Fibroblast of lung (primary cell): ENCODE measurements around the gene GLCCI1. TPM values are rescaled to one million over a fixed set of nuclear protein-coding genes. Genes with fewer than 3 reads are reported as not detected.

Experiments
- DNase-seq, 2 donors: peaks; one replicate each; pipeline versions ENCODE4 v3.0.0 to v3.0.0-alpha.2; 2010; ENCODE audit warnings: low read depth in 2 of 2
- H2AFZ ChIP-seq: 2 replicates; pipeline ENCODE4 v1.5.1; 2012; ENCODE audit warnings: low read length, control low read depth, inconsistent platforms
- H3K27ac ChIP-seq: 2 replicates; pipeline ENCODE4 v1.5.1; 2011; ENCODE audit warnings: low read length, control low read depth; ENCODE audit not compliant: insufficient read depth
- H3K27me3 ChIP-seq: 2 replicates; pipeline ENCODE4 v1.5.1; 2011; ENCODE audit warnings: mild to moderate bottlenecking, low read length; ENCODE audit not compliant: control insufficient read depth, insufficient read depth
- H3K36me3 ChIP-seq: 2 replicates; pipeline ENCODE4 v1.5.1; 2011; ENCODE audit warnings: low read length; ENCODE audit not compliant: control insufficient read depth, insufficient read depth
- H3K4me1 ChIP-seq: 2 replicates; pipeline ENCODE4 v1.5.1; 2011; ENCODE audit warnings: low read length; ENCODE audit not compliant: control insufficient read depth, insufficient read depth; ENCODE audit errors: extremely low read depth
- H3K4me2 ChIP-seq: 2 replicates; pipeline ENCODE4 v1.5.1; 2011; ENCODE audit warnings: low read length, control low read depth; ENCODE audit not compliant: insufficient read depth; ENCODE audit errors: extremely low read depth
- H3K4me3 ChIP-seq, 4 experiments: fragments of 200-600 bp in 1 of 4; sonication (generic) in 1 of 4; replicated peaks in 1 of 4; 2 replicates each; pipeline ENCODE4 v1.5.1; 2011 to 2016; ENCODE audit warnings: low read length in 4 of 4, low read depth in 3 of 4, mild to moderate bottlenecking in 3 of 4, control low read depth in 2 of 4, inconsistent platforms in 1 of 4, mixed read lengths in 1 of 4; ENCODE audit not compliant: insufficient read depth in 1 of 4; ENCODE audit errors: control extremely low read depth in 1 of 4
- H3K79me2 ChIP-seq: 2 replicates; pipeline ENCODE4 v1.5.1; 2012; ENCODE audit warnings: mild to moderate bottlenecking, low read length, inconsistent platforms; ENCODE audit not compliant: control insufficient read depth, insufficient read depth
- H3K9ac ChIP-seq: 2 replicates; pipeline ENCODE4 v1.5.1; 2011; ENCODE audit warnings: mild to moderate bottlenecking, low read length, control low read depth; ENCODE audit not compliant: insufficient read depth
- H3K9me3 ChIP-seq: 2 replicates; pipeline ENCODE4 v1.5.1; 2012; ENCODE audit warnings: low read depth, low read length; ENCODE audit not compliant: control insufficient read depth, insufficient read depth
- H4K20me1 ChIP-seq: 2 replicates; pipeline ENCODE4 v1.5.1; 2011; ENCODE audit warnings: low read length; ENCODE audit not compliant: control insufficient read depth, insufficient read depth; ENCODE audit errors: extremely low read depth
- EZH2 ChIP-seq: IDR thresholded peaks from 2 replicates; pipeline ENCODE4 v1.5.1; 2012; ENCODE audit warnings: low read length, control low read depth, mild to moderate bottlenecking; ENCODE audit errors: missing control alignments
- polyA plus RNA-seq, 2 donors: library from polyadenylated mRNA; depleted of rRNA in 1 of 2; stranded (reverse) in 1 of 2; unstranded in 1 of 2; fragments of >200 nt; gene quantifications; 2 replicates each; pipeline ENCODE4 v1.2.1, GENCODE V29; 2011 to 2012; ENCODE audit warnings: missing spikeins in 1 of 2
- total RNA-seq: library from RNA; depleted of rRNA; stranded (reverse); fragments of >200 nt; gene quantifications from 2 replicates; pipeline ENCODE4 v1.2.1, GENCODE V29; 2014
- TF ChIP-seq, protein P1 (sequence below), 2 donors: IDR thresholded peaks in 1 of 2; conservative IDR thresholded peaks in 1 of 2; 1 replicate in 1 of 2; 2 replicates in 1 of 2; pipeline ENCODE4 v1.5.1; 2011 to 2012; ENCODE audit warnings: low read length in 2 of 2, control low read depth in 1 of 2, inconsistent platforms in 1 of 2, low read depth in 1 of 2, mild to moderate bottlenecking in 1 of 2

Gene GLCCI1
- total and polyA plus RNA-seq, 2 donors (not counting 1 experiment from before 2014, with no cell fraction given) = 4.4 to 8.3 TPM

GRCh38 chr7:8022628-8023027 is 54.0 kb downstream of the GLCCI1 start:
- H3K9ac ChIP-seq = no peak overlapping the region
- no peaks in the 10 kb centered on the region for H3K4me1 ChIP-seq
- TF ChIP-seq, protein P1, sequence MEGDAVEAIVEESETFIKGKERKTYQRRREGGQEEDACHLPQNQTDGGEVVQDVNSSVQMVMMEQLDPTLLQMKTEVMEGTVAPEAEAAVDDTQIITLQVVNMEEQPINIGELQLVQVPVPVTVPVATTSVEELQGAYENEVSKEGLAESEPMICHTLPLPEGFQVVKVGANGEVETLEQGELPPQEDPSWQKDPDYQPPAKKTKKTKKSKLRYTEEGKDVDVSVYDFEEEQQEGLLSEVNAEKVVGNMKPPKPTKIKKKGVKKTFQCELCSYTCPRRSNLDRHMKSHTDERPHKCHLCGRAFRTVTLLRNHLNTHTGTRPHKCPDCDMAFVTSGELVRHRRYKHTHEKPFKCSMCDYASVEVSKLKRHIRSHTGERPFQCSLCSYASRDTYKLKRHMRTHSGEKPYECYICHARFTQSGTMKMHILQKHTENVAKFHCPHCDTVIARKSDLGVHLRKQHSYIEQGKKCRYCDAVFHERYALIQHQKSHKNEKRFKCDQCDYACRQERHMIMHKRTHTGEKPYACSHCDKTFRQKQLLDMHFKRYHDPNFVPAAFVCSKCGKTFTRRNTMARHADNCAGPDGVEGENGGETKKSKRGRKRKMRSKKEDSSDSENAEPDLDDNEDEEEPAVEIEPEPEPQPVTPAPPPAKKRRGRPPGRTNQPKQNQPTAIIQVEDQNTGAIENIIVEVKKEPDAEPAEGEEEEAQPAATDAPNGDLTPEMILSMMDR (conservative IDR thresholded peaks at IDR 0.05 in 1 of 2, IDR thresholded peaks at IDR 0.05 in 1 of 2; ENCODE audit: low read depth in 1 of 2, low read length in 2 of 2) = no peak
- H3K9me3 ChIP-seq = no peaks in the 10 kb centered on the region
- no peak overlapping the region for H3K27ac ChIP-seq
- H3K4me3 ChIP-seq = no peak overlapping the region
- no peaks in the 10 kb centered on the region for H4K20me1 ChIP-seq
- no peak overlapping the region for H2AFZ ChIP-seq
- no peaks in the 10 kb centered on the region for H3K79me2 ChIP-seq
- H3K27me3 ChIP-seq = no peaks in the 10 kb centered on the region
- no peak overlapping the region for H3K4me2 ChIP-seq
- H3K36me3 ChIP-seq = no peaks in the 10 kb centered on the region
- DNase-seq = no peak

DNA sequence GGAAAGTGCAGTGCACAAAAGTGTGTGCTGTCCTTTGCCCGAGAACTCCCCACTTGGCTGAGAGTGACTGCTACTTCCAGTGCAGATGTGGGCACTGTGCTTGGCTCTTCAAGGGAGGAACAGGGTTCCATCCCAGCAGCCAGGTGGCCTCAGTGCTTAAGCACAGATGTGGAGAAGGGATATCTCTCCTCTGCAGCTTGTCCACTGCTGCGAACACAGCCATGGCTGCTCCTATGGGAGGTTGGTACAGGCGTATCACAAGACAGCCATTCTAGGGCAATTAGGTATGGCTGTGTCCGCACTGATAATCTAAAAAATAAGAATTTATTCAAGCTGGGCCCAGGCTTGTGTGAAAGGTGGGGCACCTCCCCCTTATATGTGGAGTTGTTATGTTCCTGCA is 66.6 kb downstream of the GLCCI1 start:
- no peak for DNase-seq
- no peak overlapping the region for H3K4me3 ChIP-seq
- H3K4me2 ChIP-seq = no peak overlapping the region
- TF ChIP-seq, protein P1 (conservative IDR thresholded peaks at IDR 0.05 in 1 of 2, IDR thresholded peaks at IDR 0.05 in 1 of 2; ENCODE audit: low read depth in 1 of 2, low read length in 2 of 2) = no peak
- TF ChIP-seq EZH2 = no peak
- H2AFZ ChIP-seq = no peak overlapping the region
- no peaks in the 10 kb centered on the region for H3K27me3 ChIP-seq
- H3K9ac ChIP-seq = no peak overlapping the region
- H3K9me3 ChIP-seq = no peaks in the 10 kb centered on the region
- no peaks in the 10 kb centered on the region for H3K36me3 ChIP-seq
- no peaks in the 10 kb centered on the region for H4K20me1 ChIP-seq
- H3K4me1 ChIP-seq = no peaks in the 10 kb centered on the region
- H3K27ac ChIP-seq = no peak overlapping the region
- H3K79me2 ChIP-seq = no peaks in the 10 kb centered on the region

GRCh38 chr7:8035647-8036518 is 67.3 kb downstream of the GLCCI1 start:
- TF ChIP-seq EZH2 = no peak
- TF ChIP-seq, protein P1 (conservative IDR thresholded peaks at IDR 0.05 in 1 of 2, IDR thresholded peaks at IDR 0.05 in 1 of 2; ENCODE audit: low read depth in 1 of 2, low read length in 2 of 2) = peak; percentile 45 to 64
- Histone ChIP-seq H3K4me1 (no peaks in the 10 kb centered on the region), H3K4me3 (no peak overlapping the region), H3K4me2 (no peak overlapping the region), H3K9ac (no peak overlapping the region), H3K79me2 (no peaks in the 10 kb centered on the region), H3K27ac (no peak overlapping the region), H4K20me1 (no peaks in the 10 kb centered on the region), H3K9me3 (no peaks in the 10 kb centered on the region), H3K27me3 (no peaks in the 10 kb centered on the region), H3K36me3 (no peaks in the 10 kb centered on the region), H2AFZ (no peak overlapping the region)
- DNase-seq = peak; percentile 25 to 66
